CD4-positive, alpha-beta T cell (primary cell): ENCODE measurements around the gene HMGN1. TPM values are rescaled to one million over a fixed set of nuclear protein-coding genes. Genes with fewer than 3 reads are reported as not detected.
"Not testable (repeated sequence)": the region's sequence is repeated elsewhere in the genome, so short reads cannot be mapped to it uniquely, and the experiment has no call there.

Experiments
- ATAC-seq: fragments of 200-7000 bp; cut with Tn5 transposase; one replicate; pipeline ENCODE4 v1.10.0; 2022; ENCODE audit warnings: mild to moderate bottlenecking; ENCODE audit not compliant: poor library complexity
- CTCF ChIA-PET: fragments of 350-600 bp; sonication (Branson Sonifier 250); formaldehyde crosslinking; loops from one replicate; lab custom pipeline; 2021; ENCODE audit warnings: antibody characterized with exemption, inconsistent platforms; lab: Charles Lee
- POLR2A ChIA-PET: fragments of 350-600 bp; sonication (Branson Sonifier 250); formaldehyde crosslinking; loops from one replicate; lab custom pipeline; 2021; ENCODE audit warnings: antibody characterized with exemption, inconsistent platforms; lab: Charles Lee
- DNase-seq, 14 experiments: peaks; one replicate each; pipeline ENCODE4 v3.0.0-alpha.2; 2013 to 2020; ENCODE audit warnings: mixed read lengths in 2 of 14
- H3K27ac ChIP-seq, 2 donors: one replicate each; pipeline versions ENCODE4 v1.5.1 to v1.7.0; 2013; ENCODE audit warnings: low read length in 2 of 2, low read depth in 1 of 2, mild to moderate bottlenecking in 1 of 2
- H3K27me3 ChIP-seq, 2 experiments: 1 replicate in 1 of 2; 2 replicates in 1 of 2; pipeline versions ENCODE4 v1.6.1 to v1.7.0; 2013; ENCODE audit warnings: low read length in 2 of 2, control low read depth in 1 of 2, mild to moderate bottlenecking in 1 of 2, moderate library complexity in 1 of 2; ENCODE audit not compliant: insufficient read depth in 2 of 2, control insufficient read depth in 1 of 2
- H3K36me3 ChIP-seq: one replicate; pipeline ENCODE4 v1.6.1; 2013; ENCODE audit warnings: low read length, control low read depth; ENCODE audit not compliant: insufficient read depth
- H3K4me1 ChIP-seq: one replicate; pipeline ENCODE4 v1.6.1; 2013; ENCODE audit warnings: low read length, control low read depth; ENCODE audit not compliant: insufficient read depth
- H3K4me3 ChIP-seq: one replicate; pipeline ENCODE4 v1.5.1; 2013; ENCODE audit warnings: mild to moderate bottlenecking, low read length, moderate library complexity
- H3K9me3 ChIP-seq, 2 experiments: 1 replicate in 1 of 2; 2 replicates in 1 of 2; pipeline versions ENCODE4 v1.6.1 to v1.7.0; 2013; ENCODE audit warnings: low read length in 2 of 2, mild to moderate bottlenecking in 2 of 2, control low read depth in 1 of 2, moderate library complexity in 1 of 2; ENCODE audit not compliant: control insufficient read depth in 1 of 2, insufficient read depth in 1 of 2
- H3K27ac Mint-ChIP-seq: one replicate; pipeline ENCODE4 v1.8.0; 2020; ENCODE audit warnings: mixed read lengths
- H3K27me3 Mint-ChIP-seq: one replicate; pipeline ENCODE4 v1.8.0; 2021; ENCODE audit warnings: mixed read lengths
- H3K36me3 Mint-ChIP-seq: one replicate; pipeline ENCODE4 v1.8.0; 2021; ENCODE audit warnings: low read depth, mixed read lengths
- H3K4me1 Mint-ChIP-seq: one replicate; pipeline ENCODE4 v1.8.0; 2021; ENCODE audit warnings: low read depth, mixed read lengths
- H3K4me3 Mint-ChIP-seq: one replicate; pipeline ENCODE4 v1.8.0; 2020; ENCODE audit warnings: mild to moderate bottlenecking, mixed read lengths
- H3K9me3 Mint-ChIP-seq: one replicate; pipeline ENCODE4 v1.8.0; 2020; ENCODE audit warnings: mixed read lengths
- intact Hi-C, 2 experiments: fragments of 100-400 bp; cut with DNase I in 1 of 2; cut with micrococcal nuclease in 1 of 2; formaldehyde crosslinking; loops; one replicate each; pipeline versions ENCODE4 v1.15.1 to v1.9.0; 2023 to 2025; cut with DNase I, micrococcal nuclease
- total RNA-seq, 174 experiments: library from RNA in 2 of 174; stranded (reverse) in 2 of 174; gene quantifications; one replicate each; pipeline ENCODE4 v1.2.3 and lab custom pipeline; 2021 to 2026
- TF ChIP-seq, protein P1 (sequence below): fragments of 200-600 bp; IDR thresholded peaks from one replicate; pipeline ENCODE4 v1.8.0; 2022; ENCODE audit warnings: antibody characterized with exemption, mild to moderate bottlenecking

Gene HMGN1
- total RNA-seq, 2 experiments from 2014 or later = 256 to 262 TPM

DNA sequence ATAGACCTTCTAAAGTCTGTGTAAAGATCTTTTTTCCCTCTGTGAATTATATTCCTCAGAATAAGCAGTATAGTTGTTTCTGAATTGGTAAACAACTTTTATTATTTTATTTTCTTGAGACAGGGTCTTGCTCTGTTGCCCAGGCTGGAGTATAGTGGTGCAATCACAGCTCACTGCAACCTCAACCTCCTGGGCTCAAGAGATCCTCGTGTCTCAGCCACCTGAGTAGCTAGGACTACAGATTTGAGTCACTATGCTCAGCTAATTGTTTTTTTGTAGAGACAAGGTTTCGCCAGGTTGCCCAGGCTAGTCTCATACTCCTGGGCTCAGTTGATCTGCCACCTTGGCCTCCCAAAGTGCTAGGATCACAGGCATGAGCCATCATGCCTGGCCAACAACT lies 26.6 kb upstream of the HMGN1 start:
- Mint-ChIP-seq H3K4me1 (peaks cover 7% of the 10 kb centered on the region), H3K27ac (no peak overlapping the region), H3K27me3 (no peaks in the 10 kb centered on the region), H3K4me3 (no peak overlapping the region), H3K36me3 (peaks cover 6% of the 10 kb centered on the region), H3K9me3 (no peaks in the 10 kb centered on the region)
- peaks cover 0 to 2% of the 10 kb centered on the region in 2 experiments for H3K27me3 ChIP-seq
- no peaks in the 10 kb centered on the region for H3K9me3 ChIP-seq
- DNase-seq (no peak), ATAC-seq (no peak)
- ChIA-PET CTCF (no interaction called here), POLR2A (no interaction called here)
- intact Hi-C loops = no loop called here
- H3K36me3 ChIP-seq = no peaks in the 10 kb centered on the region
- H3K27ac ChIP-seq = no peak overlapping the region
- H3K4me3 ChIP-seq = no peak overlapping the region
- peaks cover under 1% of the 10 kb centered on the region for H3K4me1 ChIP-seq
- TF ChIP-seq, protein P1, sequence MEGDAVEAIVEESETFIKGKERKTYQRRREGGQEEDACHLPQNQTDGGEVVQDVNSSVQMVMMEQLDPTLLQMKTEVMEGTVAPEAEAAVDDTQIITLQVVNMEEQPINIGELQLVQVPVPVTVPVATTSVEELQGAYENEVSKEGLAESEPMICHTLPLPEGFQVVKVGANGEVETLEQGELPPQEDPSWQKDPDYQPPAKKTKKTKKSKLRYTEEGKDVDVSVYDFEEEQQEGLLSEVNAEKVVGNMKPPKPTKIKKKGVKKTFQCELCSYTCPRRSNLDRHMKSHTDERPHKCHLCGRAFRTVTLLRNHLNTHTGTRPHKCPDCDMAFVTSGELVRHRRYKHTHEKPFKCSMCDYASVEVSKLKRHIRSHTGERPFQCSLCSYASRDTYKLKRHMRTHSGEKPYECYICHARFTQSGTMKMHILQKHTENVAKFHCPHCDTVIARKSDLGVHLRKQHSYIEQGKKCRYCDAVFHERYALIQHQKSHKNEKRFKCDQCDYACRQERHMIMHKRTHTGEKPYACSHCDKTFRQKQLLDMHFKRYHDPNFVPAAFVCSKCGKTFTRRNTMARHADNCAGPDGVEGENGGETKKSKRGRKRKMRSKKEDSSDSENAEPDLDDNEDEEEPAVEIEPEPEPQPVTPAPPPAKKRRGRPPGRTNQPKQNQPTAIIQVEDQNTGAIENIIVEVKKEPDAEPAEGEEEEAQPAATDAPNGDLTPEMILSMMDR = no peak

DNA sequence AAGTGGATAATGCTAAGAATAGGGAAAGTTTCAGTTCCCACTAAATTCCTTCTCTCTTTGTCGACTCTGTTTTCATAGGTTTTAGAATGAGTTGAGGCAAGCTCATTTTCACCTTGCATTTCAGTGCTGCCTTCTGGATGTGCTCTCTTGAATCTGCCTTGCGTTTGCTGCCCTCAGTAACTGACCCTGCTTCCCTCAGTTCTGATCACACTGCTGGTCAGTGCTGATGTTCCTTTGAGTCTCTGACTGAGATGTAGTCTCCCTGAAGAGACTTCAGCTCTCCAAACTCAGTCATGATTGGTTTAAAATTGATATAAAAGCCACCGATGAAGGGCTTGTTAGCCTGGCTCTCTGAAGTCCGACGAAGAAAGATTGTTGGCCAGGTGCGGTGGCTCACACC lies 25.2 kb upstream of the HMGN1 start:
- ATAC-seq (no peak), DNase-seq (no peak)
- Histone ChIP-seq H3K27ac (no peak overlapping the region), H3K36me3 (no peaks in the 10 kb centered on the region), H3K4me3 (no peak overlapping the region), H3K4me1 (no peaks in the 10 kb centered on the region), H3K9me3 (no peaks in the 10 kb centered on the region), H3K27me3 (peaks cover 0 to 2% of the 10 kb centered on the region in 2 experiments)
- no peaks in the 10 kb centered on the region for H3K27me3 Mint-ChIP-seq
- ChIA-PET CTCF (interaction anchor here (1.3 to 1.7 kb wide), 2 partner anchors 10 to 14 kb away, joined by 5 to 11 read pairs; no protein-coding TSS in a partner anchor), POLR2A (interaction anchor here (1.6 kb wide), 1 partner anchor 26 kb away, joined by 6 read pairs; the partner anchor contains the start of gene HMGN1)
- TF ChIP-seq, protein P1 = no peak
- H3K4me1 Mint-ChIP-seq = no peaks in the 10 kb centered on the region
- intact Hi-C loops = no loop called here
- no peak overlapping the region for H3K27ac Mint-ChIP-seq
- H3K9me3 Mint-ChIP-seq = no peaks in the 10 kb centered on the region
- no peaks in the 10 kb centered on the region for H3K36me3 Mint-ChIP-seq
- H3K4me3 Mint-ChIP-seq = no peak overlapping the region

DNA sequence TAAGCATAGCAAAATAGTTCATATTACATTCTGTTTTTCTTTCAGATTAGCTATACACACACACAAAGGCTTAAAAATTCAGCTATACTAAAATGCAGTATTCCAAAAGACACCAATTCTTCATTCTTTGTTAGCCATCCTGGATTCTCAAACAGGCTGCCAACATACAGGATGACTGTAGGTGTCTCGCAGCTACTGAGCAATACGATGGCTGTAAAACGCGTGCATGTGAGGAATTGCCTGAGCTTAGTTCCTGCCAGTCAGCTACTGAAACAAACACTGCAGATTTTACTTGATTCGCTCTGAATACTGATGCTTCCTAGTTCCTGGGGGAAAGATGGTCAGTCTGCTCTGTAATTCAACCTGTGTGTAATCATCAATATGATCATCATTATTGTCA lies 24.7 kb upstream of the HMGN1 start:
- H3K27ac Mint-ChIP-seq = no peak overlapping the region
- H3K4me1 Mint-ChIP-seq = no peaks in the 10 kb centered on the region
- Histone ChIP-seq H3K27me3 (peaks cover 0 to 2% of the 10 kb centered on the region in 2 experiments), H3K27ac (no peak overlapping the region), H3K9me3 (no peaks in the 10 kb centered on the region), H3K4me3 (no peak overlapping the region), H3K36me3 (no peaks in the 10 kb centered on the region), H3K4me1 (no peaks in the 10 kb centered on the region)
- ChIA-PET CTCF (interaction anchor here (1.3 to 1.7 kb wide), 2 partner anchors 10 to 14 kb away, joined by 5 to 11 read pairs; no protein-coding TSS in a partner anchor), POLR2A (interaction anchor here (1.6 kb wide), 1 partner anchor 25 kb away, joined by 6 read pairs; the partner anchor contains the start of gene HMGN1)
- H3K36me3 Mint-ChIP-seq = no peaks in the 10 kb centered on the region
- no peak overlapping the region for H3K4me3 Mint-ChIP-seq
- no peaks in the 10 kb centered on the region for H3K27me3 Mint-ChIP-seq
- peak; percentile 83 for ATAC-seq
- peak in 3 of 14 experiments; percentile 15 to 56 (median 54) for DNase-seq
- H3K9me3 Mint-ChIP-seq = no peaks in the 10 kb centered on the region
- TF ChIP-seq, protein P1 = no peak
- intact Hi-C loops = loop anchor here in 1 of 2 experiments (1.0 to 2.0 kb wide), 2 partner anchors 15 to 68 kb away; no protein-coding TSS in a partner anchor

DNA sequence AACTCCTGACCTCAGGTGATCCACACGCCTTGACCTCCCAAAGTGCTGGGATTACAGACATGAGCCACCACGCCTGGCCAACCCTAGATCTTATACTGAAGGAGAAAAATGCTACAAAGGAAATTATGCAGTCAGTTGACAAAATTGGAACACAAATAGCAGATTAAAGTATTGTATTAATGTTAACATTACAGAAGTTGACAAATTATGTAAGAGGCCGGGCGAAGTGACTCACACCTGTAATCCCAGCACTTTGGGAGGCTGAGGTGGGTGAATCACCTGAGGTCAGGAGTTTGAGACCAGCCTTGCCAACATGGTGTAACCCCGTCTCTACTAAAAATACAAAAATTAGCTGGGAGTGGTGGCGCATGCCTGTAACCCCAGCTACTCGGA lies 21.0 kb upstream of the HMGN1 start:
- H3K4me3 Mint-ChIP-seq, H3K36me3 Mint-ChIP-seq, intact Hi-C loops, H3K9me3 Mint-ChIP-seq, DNase-seq, ATAC-seq, POLR2A ChIA-PET, H3K27ac ChIP-seq, H3K9me3 ChIP-seq, H3K27me3 Mint-ChIP-seq, CTCF ChIA-PET, H3K4me3 ChIP-seq, H3K4me1 Mint-ChIP-seq, H3K36me3 ChIP-seq, H3K27me3 ChIP-seq, H3K27ac Mint-ChIP-seq, H3K4me1 ChIP-seq: not testable (repeated sequence)
